GM21367 (cell line): ENCODE results near the gene CXCR6.

Experiments
- ATAC-seq: cut with Tn5 transposase; IDR thresholded peaks from one replicate; pipeline ENCODE4 v1.9.1; 2021; ENCODE audit not compliant: unreplicated experiment

CXCR6 gene

GRCh38 chr3:45946875-45947274 is 3.6 kb downstream of the CXCR6 start:
- no peak for ATAC-seq

- ATAC-seq = no peak
Observed at GRCh38 chr3:45947361-45947760, 4.1 kb downstream of the CXCR6 start.

- ATAC-seq = no peak
Observed at GRCh38 chr3:45948311-45948781, 5.1 kb downstream of the CXCR6 start.

- ATAC-seq = no peak
Observed at GRCh38 chr3:45948881-45949280, 5.6 kb downstream of the CXCR6 start.

- ATAC-seq = no peak
Observed at GRCh38 chr3:45949432-45949831, 6.2 kb downstream of the CXCR6 start.

- no peak for ATAC-seq
Observed at GRCh38 chr3:45950131-45950530, 6.9 kb downstream of the CXCR6 start.

GRCh38 chr3:45950686-45951600 is 7.7 kb downstream of the CXCR6 start:
- ATAC-seq = no peak

- no peak for ATAC-seq
Observed at GRCh38 chr3:45951946-45952345, 8.7 kb downstream of the CXCR6 start.

- no peak for ATAC-seq
Observed at GRCh38 chr3:45952456-45952855, 9.2 kb downstream of the CXCR6 start.

- ATAC-seq = no peak
Observed at GRCh38 chr3:45953536-45953935, 10.3 kb downstream of the CXCR6 start.

GRCh38 chr3:45954306-45954705 is 11.0 kb downstream of the CXCR6 start:
- no peak for ATAC-seq

GRCh38 chr3:45955017-45955647 is 11.9 kb downstream of the CXCR6 start:
- no peak for ATAC-seq

- no peak for ATAC-seq
Observed at GRCh38 chr3:45955706-45956105, 12.4 kb downstream of the CXCR6 start.

- no peak for ATAC-seq
Observed at GRCh38 chr3:45957586-45957985, 14.3 kb downstream of the CXCR6 start.

GRCh38 chr3:45958321-45958791 is 15.1 kb downstream of the CXCR6 start:
- no peak for ATAC-seq

- ATAC-seq = no peak
Observed at GRCh38 chr3:45959201-45959600, 15.9 kb downstream of the CXCR6 start.

- ATAC-seq = no peak
Observed at GRCh38 chr3:45960289-45960688, 17.0 kb downstream of the CXCR6 start.

- no peak for ATAC-seq
Observed at GRCh38 chr3:45962033-45962432, 18.8 kb downstream of the CXCR6 start.

GRCh38 chr3:45964139-45964538 is 20.9 kb downstream of the CXCR6 start:
- no peak for ATAC-seq

- no peak for ATAC-seq
Observed at GRCh38 chr3:45965253-45965652, 22.0 kb downstream of the CXCR6 start.

GRCh38 chr3:45965653-45966052 is 22.4 kb downstream of the CXCR6 start:
- ATAC-seq = no peak

- no peak for ATAC-seq
Observed at GRCh38 chr3:45966371-45966791, 23.1 kb downstream of the CXCR6 start.
